Endodermal cell (in vitro differentiated cells): ENCODE data around the gene FAM186B. TPM values are rescaled to one million over a fixed set of nuclear protein-coding genes. Genes with fewer than 3 reads are reported as not detected.

ENCODE experiments used
- DNase-seq: peaks from one replicate; pipeline ENCODE4 v3.0.0-alpha.2; 2017
- H3K27ac ChIP-seq: 2 replicates; pipeline ENCODE4 v1.5.1; 2013; ENCODE audit warnings: mild to moderate bottlenecking, low read depth, low read length, moderate library complexity
- H3K27me3 ChIP-seq: 2 replicates; pipeline ENCODE4 v1.6.1; 2013; ENCODE audit warnings: mild to moderate bottlenecking, low read length, moderate library complexity; ENCODE audit not compliant: insufficient read depth, control insufficient read depth, poor library complexity, severe bottlenecking
- H3K36me3 ChIP-seq: 2 replicates; pipeline ENCODE4 v1.7.0; 2013; ENCODE audit warnings: mild to moderate bottlenecking, low read length, moderate library complexity; ENCODE audit not compliant: control insufficient read depth, insufficient read depth
- H3K4me1 ChIP-seq: one replicate; pipeline ENCODE4 v1.7.0; 2013; ENCODE audit warnings: low read length; ENCODE audit not compliant: control insufficient read depth, insufficient read depth
- H3K4me3 ChIP-seq: 2 replicates; pipeline ENCODE4 v1.5.1; 2013; ENCODE audit warnings: mild to moderate bottlenecking, low read length, moderate library complexity
- H3K9ac ChIP-seq: 2 replicates; pipeline ENCODE4 v1.6.1; 2013; ENCODE audit warnings: mild to moderate bottlenecking, low read length, moderate library complexity; ENCODE audit not compliant: poor library complexity, severe bottlenecking; ENCODE audit errors: extremely low read depth
- H3K9me3 ChIP-seq: 2 replicates; pipeline ENCODE4 v1.6.1; 2013; ENCODE audit warnings: mild to moderate bottlenecking, low read length, moderate library complexity; ENCODE audit not compliant: control insufficient read depth
- H3K27ac Mint-ChIP-seq: 2 replicates; pipeline ENCODE4 v1.8.0; 2020; ENCODE audit warnings: mixed read lengths
- H3K27me3 Mint-ChIP-seq: 2 replicates; pipeline ENCODE4 v1.8.0; 2021; ENCODE audit warnings: mild to moderate bottlenecking, mixed read lengths; ENCODE audit not compliant: insufficient read depth
- H3K36me3 Mint-ChIP-seq: 2 replicates; pipeline ENCODE4 v1.8.0; 2020; ENCODE audit warnings: low read depth, mixed read lengths
- H3K4me1 Mint-ChIP-seq: 2 replicates; pipeline ENCODE4 v1.8.0; 2020; ENCODE audit warnings: mixed read lengths
- H3K4me3 Mint-ChIP-seq: 2 replicates; pipeline ENCODE4 v1.8.0; 2020; ENCODE audit warnings: mild to moderate bottlenecking, moderate library complexity, mixed read lengths
- H3K9me3 Mint-ChIP-seq: 2 replicates; pipeline ENCODE4 v1.8.0; 2020; ENCODE audit warnings: mild to moderate bottlenecking, mixed read lengths
- CTCF ChIP-seq: fragments of 200-600 bp; sonication (generic); conservative IDR thresholded peaks from 2 replicates; pipeline ENCODE4 v1.5.0; 2021; ENCODE audit warnings: antibody characterized with exemption, mild to moderate bottlenecking
- WGBS, 2 experiments: methylation state at CpG; one replicate each; pipeline versions ENCODE4 v1.1.5 to v1.1.7; 2013; ENCODE audit warnings: missing lambda C conversion rate in 2 of 2, mixed read lengths in 1 of 2; ENCODE audit not compliant: insufficient coverage in 1 of 2, insufficient read length in 1 of 2; 5-methylcytosine and 5-hydroxymethylcytosine counted together
- total RNA-seq, 2 donors: library from RNA; stranded (reverse); fragmentation: NEBNext Ultra II Directional in 1 of 2; extraction: Animal tissue kit (Norgen Biotek cat#: 25700) in 1 of 2; gene quantifications; 2 replicates in 1 of 2; 3 replicates in 1 of 2; pipeline ENCODE4 v1.2.1, GENCODE V29; 2021

FAM186B gene
- total RNA-seq, 2 donors from 2014 or later = 0.22 to 0.26 TPM

DNA sequence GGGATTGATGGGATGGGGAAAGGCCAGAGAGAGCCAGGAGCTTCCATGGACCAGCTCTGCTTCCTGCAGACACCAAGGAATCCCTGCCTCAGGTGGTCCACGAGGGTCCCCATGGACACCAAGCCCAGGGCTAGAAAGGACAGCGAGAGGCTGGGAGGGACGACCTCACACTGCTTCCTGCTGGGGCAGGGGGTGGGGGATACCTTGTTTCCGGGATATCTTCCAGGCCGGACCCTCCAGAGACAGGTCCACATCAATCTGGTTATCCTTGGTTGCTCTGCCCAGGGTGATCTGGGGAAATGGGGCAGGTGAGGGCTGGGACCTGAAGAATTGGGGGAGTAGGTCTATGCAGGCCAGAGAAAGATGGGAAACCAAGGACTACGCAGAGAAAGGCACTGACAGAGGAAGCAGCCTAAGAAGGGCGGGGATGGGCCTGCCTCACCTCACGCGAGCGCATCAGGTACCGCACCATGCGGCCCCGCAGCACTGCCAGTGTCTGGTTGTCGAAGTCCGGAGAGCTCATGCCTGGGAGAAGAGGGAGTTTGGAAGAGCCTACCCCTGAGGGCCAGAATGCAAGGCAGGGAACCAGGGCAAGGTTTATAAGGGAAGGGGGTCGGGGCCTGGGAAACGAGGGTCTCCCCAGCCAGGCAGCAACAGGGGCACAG lies 46.3 kb downstream of the FAM186B start:
- 94 to 96% methylated on average over 13 to 17 of the region's 17 CpGs for WGBS, 2 experiments
- Mint-ChIP-seq H3K4me3 (no peak overlapping the region), H3K9me3 (no peaks in the 10 kb centered on the region), H3K27me3 (no peaks in the 10 kb centered on the region), H3K27ac (no peak overlapping the region), H3K4me1 (peaks cover 3% of the 10 kb centered on the region), H3K36me3 (peaks cover 43% of the 10 kb centered on the region)
- Histone ChIP-seq H3K4me1 (no peaks in the 10 kb centered on the region), H3K27me3 (no peaks in the 10 kb centered on the region), H3K4me3 (no peak overlapping the region), H3K36me3 (peaks cover 70% of the 10 kb centered on the region), H3K9ac (no peak overlapping the region), H3K9me3 (no peaks in the 10 kb centered on the region), H3K27ac (no peak overlapping the region)
- DNase-seq = no peak
- TF ChIP-seq CTCF = no peak

DNA sequence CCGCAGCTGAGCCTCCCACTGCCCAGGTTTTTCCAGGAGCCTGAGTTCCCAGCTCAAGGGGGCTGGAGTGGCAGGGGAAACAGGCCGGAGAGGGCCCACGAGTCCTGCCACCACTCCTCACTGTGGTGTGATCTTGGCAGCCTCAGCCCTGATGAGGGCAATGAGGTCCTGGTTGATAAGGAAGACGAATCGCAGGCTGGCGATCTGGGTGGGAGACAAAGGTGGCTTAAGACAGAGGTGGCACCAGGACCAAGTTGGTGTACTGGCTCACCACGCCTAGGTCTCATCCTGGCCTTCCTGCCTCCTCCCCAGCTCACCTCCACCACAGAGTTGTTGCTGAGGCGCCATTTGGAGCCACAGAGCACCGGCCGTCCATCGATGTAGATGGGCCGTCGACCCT lies 46.9 kb downstream of the FAM186B start:
- Mint-ChIP-seq H3K9me3 (no peaks in the 10 kb centered on the region), H3K4me3 (no peak overlapping the region), H3K4me1 (peaks cover 9% of the 10 kb centered on the region), H3K36me3 (peaks cover 37% of the 10 kb centered on the region), H3K27me3 (no peaks in the 10 kb centered on the region), H3K27ac (no peak overlapping the region)
- H3K4me1 ChIP-seq = no peaks in the 10 kb centered on the region
- no peak overlapping the region for H3K9ac ChIP-seq
- H3K4me3 ChIP-seq = no peak overlapping the region
- 96 to 97% methylated on average over 9 to 13 of the region's 13 CpGs for WGBS, 2 experiments
- no peak for DNase-seq
- H3K9me3 ChIP-seq = no peaks in the 10 kb centered on the region
- H3K27me3 ChIP-seq = no peaks in the 10 kb centered on the region
- H3K27ac ChIP-seq = no peak overlapping the region
- H3K36me3 ChIP-seq = peaks cover 64% of the 10 kb centered on the region
- no peak for TF ChIP-seq CTCF

- Mint-ChIP-seq H3K27me3 (peaks cover 3% of the 10 kb centered on the region), H3K27ac (no peak overlapping the region), H3K4me1 (peaks cover 11% of the 10 kb centered on the region), H3K36me3 (peaks cover 33% of the 10 kb centered on the region), H3K9me3 (no peaks in the 10 kb centered on the region), H3K4me3 (no peak overlapping the region)
- DNase-seq = peak; percentile 77
- H3K27me3 ChIP-seq = no peaks in the 10 kb centered on the region
- H3K4me1 ChIP-seq = no peaks in the 10 kb centered on the region
- WGBS, 2 experiments = 91 to 93% methylated on average over 5 to 7 of the region's 7 CpGs
- no peaks in the 10 kb centered on the region for H3K9me3 ChIP-seq
- H3K9ac ChIP-seq = no peak overlapping the region
- no peak overlapping the region for H3K27ac ChIP-seq
- peaks cover 58% of the 10 kb centered on the region for H3K36me3 ChIP-seq
- H3K4me3 ChIP-seq = no peak overlapping the region
- peak; percentile 44 for TF ChIP-seq CTCF
Measured at GRCh38 chr12:49557917-49558215, 47.6 kb downstream of the FAM186B start.
